ENCODE measurements around the gene MARK1. TPM values are rescaled to one million over a fixed set of nuclear protein-coding genes. Genes with fewer than 3 reads are reported as not detected.

The MARK1 gene
- total and polyA plus RNA-seq, 2 donors (not counting 1 experiment from before 2014, with no cell fraction given): 0.52 to 3.8 TPM

DNA sequence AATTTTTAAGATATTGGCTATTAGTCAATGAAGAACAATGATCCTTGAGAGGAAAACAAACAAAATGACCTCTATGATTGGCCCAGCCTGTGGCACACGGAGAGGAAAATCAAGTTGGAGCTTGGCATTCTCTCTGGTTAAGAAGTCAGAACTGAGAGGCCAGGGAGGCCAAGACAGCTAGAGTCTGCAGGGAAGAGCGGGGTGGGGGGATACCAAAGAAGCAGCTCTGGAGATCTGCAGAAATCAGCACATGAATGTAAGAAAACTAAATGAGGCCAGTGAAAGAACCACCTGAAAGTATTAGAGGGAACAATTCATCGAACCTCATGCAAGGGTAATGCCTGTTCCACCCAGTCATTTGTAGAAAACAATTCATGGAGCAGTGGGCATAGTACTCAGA, 138.4 kb downstream of the MARK1 start:
- Histone ChIP-seq H4K20me1 (ENCODE audit: control insufficient read depth, insufficient read depth, low read length, poor library complexity, severe bottlenecking) (no peaks in the 10 kb centered on the region), H3K79me2 (ENCODE audit: control insufficient read depth, insufficient read depth, low read length) (no peaks in the 10 kb centered on the region), H3K36me3 (replicated peaks in 1 of 2; ENCODE audit: control extremely low read depth in 1 of 2, control insufficient read depth in 1 of 2, extremely low read depth in 1 of 2, insufficient read depth in 2 of 2, low read length in 1 of 2) (no peaks in the 10 kb centered on the region), H3K9ac (ENCODE audit: low read length) (no peak overlapping the region), H3K4me2 (replicated peaks; ENCODE audit: low read depth, low read length, poor library complexity, severe bottlenecking) (no peak overlapping the region), H3K4me3 (ENCODE audit: control extremely low read depth in 1 of 5, extremely low read depth in 1 of 5, insufficient read depth in 1 of 5, low read depth in 2 of 5, low read length in 4 of 5) (no peak overlapping the region), H2AFZ (ENCODE audit: insufficient read depth, low read depth, low read length, poor library complexity, severe bottlenecking) (no peak overlapping the region), H3K27me3 (replicated peaks in 1 of 4; ENCODE audit: control extremely low read depth in 1 of 4, control insufficient read depth in 3 of 4, insufficient read depth in 4 of 4, low read length in 3 of 4) (no peaks in the 10 kb centered on the region), H3K27ac (ENCODE audit: low read length in 2 of 2) (no peak overlapping the region), H3K9me3 (ENCODE audit: control extremely low read depth in 1 of 3, control insufficient read depth in 2 of 3, insufficient read depth in 1 of 3, low read length in 2 of 3) (peaks cover 0 to 11% (median 8%) of the 10 kb centered on the region in 3 donors), H3K4me1 (ENCODE audit: control insufficient read depth in 2 of 2, insufficient read depth in 2 of 2, low read length in 2 of 2) (no peaks in the 10 kb centered on the region)
- ATAC-seq (ENCODE audit: low read depth): no peak
- Mint-ChIP-seq H3K4me3 (no peak overlapping the region), H3K9me3 (ENCODE audit: insufficient read depth) (peaks cover 3% of the 10 kb centered on the region), H3K27ac (no peak overlapping the region), H3K4me1 (no peaks in the 10 kb centered on the region), H3K27me3 (peaks cover 24% of the 10 kb centered on the region)
- intact Hi-C loops (cut with micrococcal nuclease): no loop called here
- DNase-seq: no peak
- CTCF ChIA-PET: no interaction called here
- TF ChIP-seq CTCF (IDR thresholded peaks at IDR 0.05) (no peak), EZH2 (IDR thresholded peaks at IDR 0.05; ENCODE audit: borderline replicate concordance, insufficient read depth, low read depth, low read length, poor library complexity, severe bottlenecking) (no peak)
- 100% methylated on average over 2 of the region's 3 CpGs for WGBS (ENCODE audit: insufficient coverage)
- POLR2A ChIA-PET: no interaction called here

DNA sequence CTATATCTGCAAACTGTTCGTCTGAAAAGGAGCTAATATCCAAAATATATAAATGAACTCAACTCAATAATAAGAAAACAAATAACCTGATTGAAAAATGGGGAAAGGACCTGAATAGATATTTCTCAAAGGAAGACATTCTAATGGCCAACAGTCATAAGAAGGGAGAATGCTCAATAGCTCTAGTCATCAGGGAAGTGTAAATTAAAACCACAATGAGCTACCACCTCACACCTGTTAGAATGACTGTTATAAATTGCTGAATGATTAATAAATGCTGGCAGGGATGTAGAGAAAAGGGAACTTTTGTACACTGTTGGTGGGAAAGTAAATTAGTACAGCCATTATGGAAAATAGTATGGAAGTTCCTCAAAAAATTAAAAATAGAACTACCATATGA, 141.1 kb downstream of the MARK1 start:
- ATAC-seq (ENCODE audit: low read depth) (no peak), DNase-seq (no peak)
- ChIA-PET CTCF (interaction anchor here (1.1 to 1.3 kb wide), 2 partner anchors 9 to 10 kb away, joined by 3 to 4 read pairs; no protein-coding TSS in a partner anchor), POLR2A (no interaction called here)
- no peaks in the 10 kb centered on the region for H3K79me2 ChIP-seq (ENCODE audit: control insufficient read depth, insufficient read depth, low read length)
- H3K27me3 ChIP-seq (replicated peaks in 1 of 4; ENCODE audit: control extremely low read depth in 1 of 4, control insufficient read depth in 3 of 4, insufficient read depth in 4 of 4, low read length in 3 of 4): no peaks in the 10 kb centered on the region
- TF ChIP-seq CTCF (IDR thresholded peaks at IDR 0.05) (no peak), EZH2 (IDR thresholded peaks at IDR 0.05; ENCODE audit: borderline replicate concordance, insufficient read depth, low read depth, low read length, poor library complexity, severe bottlenecking) (no peak)
- no peaks in the 10 kb centered on the region for H3K4me1 ChIP-seq (ENCODE audit: control insufficient read depth in 2 of 2, insufficient read depth in 2 of 2, low read length in 2 of 2)
- WGBS (ENCODE audit: insufficient coverage): no CpG with 5 or more reads among the region's 1 CpG
- Mint-ChIP-seq H3K4me1 (no peaks in the 10 kb centered on the region), H3K4me3 (no peak overlapping the region), H3K27me3 (peaks cover 18% of the 10 kb centered on the region), H3K9me3 (ENCODE audit: insufficient read depth) (peaks cover 3% of the 10 kb centered on the region), H3K27ac (no peak overlapping the region)
- peaks cover 0 to 11% (median 9%) of the 10 kb centered on the region in 3 donors for H3K9me3 ChIP-seq (ENCODE audit: control extremely low read depth in 1 of 3, control insufficient read depth in 2 of 3, insufficient read depth in 1 of 3, low read length in 2 of 3)
- no peak overlapping the region for H3K9ac ChIP-seq (ENCODE audit: low read length)
- no peaks in the 10 kb centered on the region for H3K36me3 ChIP-seq (replicated peaks in 1 of 2; ENCODE audit: control extremely low read depth in 1 of 2, control insufficient read depth in 1 of 2, extremely low read depth in 1 of 2, insufficient read depth in 2 of 2, low read length in 1 of 2)
- no peak overlapping the region for H2AFZ ChIP-seq (ENCODE audit: insufficient read depth, low read depth, low read length, poor library complexity, severe bottlenecking)
- intact Hi-C loops (cut with micrococcal nuclease): no loop called here
- H3K27ac ChIP-seq (ENCODE audit: low read length in 2 of 2): no peak overlapping the region
- no peak overlapping the region for H3K4me3 ChIP-seq (ENCODE audit: control extremely low read depth in 1 of 5, extremely low read depth in 1 of 5, insufficient read depth in 1 of 5, low read depth in 2 of 5, low read length in 4 of 5)
- H4K20me1 ChIP-seq (ENCODE audit: control insufficient read depth, insufficient read depth, low read length, poor library complexity, severe bottlenecking): no peaks in the 10 kb centered on the region
- no peak overlapping the region for H3K4me2 ChIP-seq (replicated peaks; ENCODE audit: low read depth, low read length, poor library complexity, severe bottlenecking)

All from B cell (primary cell).